HCT116 (cell line): ENCODE results near the gene NECTIN3. TPM values are rescaled to one million over a fixed set of nuclear protein-coding genes. Genes with fewer than 3 reads are reported as not detected.

Experiments
- ATAC-seq: fragments of 200-7000 bp; cut with Tn5 transposase; 2 replicates; pipeline ENCODE4 v1.9.1; 2020; ENCODE audit warnings: mild to moderate bottlenecking, moderate library complexity
- BruUV-seq: library from RNA; stranded (reverse); fragments of 400-500 nt; replicated peaks from 2 replicates; lab custom pipeline; 2021; lab: Mats Ljungman, UMichigan
- CTCF ChIA-PET: fragments of 300-600 bp; sonication (Branson Sonifier 250); formaldehyde crosslinking; loops from one replicate; lab custom pipeline; 2021; ENCODE audit warnings: antibody characterized with exemption; lab: Charles Lee
- POLR2A ChIA-PET: fragments of 300-600, 350-600 bp; sonication (Branson Sonifier 250); formaldehyde crosslinking; loops from one replicate; lab custom pipeline; 2021; ENCODE audit warnings: antibody characterized with exemption; lab: Charles Lee
- RAD21 ChIA-PET, 2 experiments: fragments of 300-600 bp; sonication (Branson Sonifier 250); formaldehyde crosslinking; loops; one replicate each; lab custom pipeline; 2023; ENCODE audit warnings: low total read pairs in 2 of 2; ENCODE audit not compliant: uncharacterized antibody in 2 of 2, unreplicated experiment in 2 of 2, low non-redundant PET in 1 of 2; lab: Charles Lee
- DNase-seq: peaks from one replicate; pipeline ENCODE4 v3.0.0-alpha.2; 2010; ENCODE audit warnings: low read depth, low spot score
- H2AFZ ChIP-seq: fragments of 200-600 bp; shearing (Covaris generic), sonication (generic); 2 replicates; pipeline ENCODE4 v1.6.1; 2017; ENCODE audit warnings: low read depth, mixed run types, mixed read lengths, antibody characterized with exemption, low read length; ENCODE audit not compliant: poor library complexity, severe bottlenecking
- H3K27ac ChIP-seq: 2 replicates; pipeline ENCODE4 v1.5.1; 2012; ENCODE audit warnings: low read depth, low read length
- H3K27me3 ChIP-seq: fragments of 200-600 bp; sonication (generic); 2 replicates; pipeline ENCODE4 v1.6.1; 2016; ENCODE audit warnings: mixed run types, low read length, mixed read lengths; ENCODE audit not compliant: insufficient read depth
- H3K36me3 ChIP-seq, 2 experiments: fragments of 200-500 bp in 1 of 2; fragments of 200-600 bp in 1 of 2; sonication (Bioruptor generic) in 1 of 2; sonication (generic) in 1 of 2; 2 replicates each; pipeline versions ENCODE4 v1.5.1 to v1.6.1; 2014 to 2016; ENCODE audit warnings: low read length in 2 of 2, inconsistent platforms in 1 of 2, mixed read lengths in 1 of 2, mixed run types in 1 of 2; ENCODE audit not compliant: insufficient read depth in 2 of 2, control insufficient read depth in 1 of 2
- H3K4me1 ChIP-seq, 2 experiments: fragments of 200-600 bp in 1 of 2; sonication (generic) in 1 of 2; 2 replicates each; pipeline versions ENCODE4 v1.5.1 to v1.6.1; 2012 to 2017; ENCODE audit warnings: low read length in 2 of 2, inconsistent platforms in 1 of 2, mild to moderate bottlenecking in 1 of 2, mixed read lengths in 1 of 2, mixed run types in 1 of 2, moderate library complexity in 1 of 2; ENCODE audit not compliant: insufficient read depth in 2 of 2, control insufficient read depth in 1 of 2
- H3K4me2 ChIP-seq: fragments of 200-600 bp; sonication (generic); 2 replicates; pipeline ENCODE4 v1.6.1; 2017; ENCODE audit warnings: mixed run types, low read length, mixed read lengths
- H3K4me3 ChIP-seq, 2 experiments: fragments of 200-600 bp in 1 of 2; sonication (generic) in 1 of 2; replicated peaks in 1 of 2; 2 replicates each; pipeline ENCODE4 v1.5.1; 2011 to 2016; ENCODE audit warnings: low read length in 2 of 2, control low read depth in 1 of 2, low read depth in 1 of 2, mild to moderate bottlenecking in 1 of 2, mixed read lengths in 1 of 2, mixed run types in 1 of 2
- H3K79me2 ChIP-seq: fragments of 200-600 bp; sonication (generic); 2 replicates; pipeline ENCODE4 v1.6.1; 2017; ENCODE audit warnings: mild to moderate bottlenecking, mixed run types, low read length, moderate library complexity, mixed read lengths; ENCODE audit not compliant: insufficient read depth
- H3K9ac ChIP-seq: fragments of 200-600 bp; sonication (generic); 2 replicates; pipeline ENCODE4 v1.6.1; 2016; ENCODE audit warnings: low read length, mixed read lengths
- H3K9me2 ChIP-seq: fragments of 200-600 bp; sonication (generic), shearing (Covaris generic); 2 replicates; pipeline ENCODE4 v1.6.1; 2017; ENCODE audit warnings: mixed run types, mild to moderate bottlenecking, moderate library complexity; ENCODE audit not compliant: insufficient read depth
- H3K9me3 ChIP-seq, 2 experiments: fragments of 200-500 bp in 1 of 2; fragments of 200-600 bp in 1 of 2; sonication (Bioruptor generic) in 1 of 2; sonication (generic) in 1 of 2; 2 replicates each; pipeline ENCODE4 v1.6.1; 2014 to 2017; ENCODE audit warnings: low read length in 2 of 2, mixed read lengths in 2 of 2, inconsistent platforms in 1 of 2, low read depth in 1 of 2, mild to moderate bottlenecking in 1 of 2, mixed run types in 1 of 2, moderate library complexity in 1 of 2; ENCODE audit not compliant: control insufficient read depth in 1 of 2, insufficient read depth in 1 of 2
- H4K20me1 ChIP-seq: fragments of 200-600 bp; sonication (generic), shearing (Covaris generic); 2 replicates; pipeline ENCODE4 v1.6.1; 2017; ENCODE audit warnings: mixed run types, mild to moderate bottlenecking, moderate library complexity; ENCODE audit not compliant: insufficient read depth
- ATF3 ChIP-seq: IDR thresholded peaks from 2 replicates; pipeline ENCODE4 v1.6.1; 2012
- FOSL1 ChIP-seq: IDR thresholded peaks from 2 replicates; pipeline ENCODE4 v1.6.1; 2012; ENCODE audit warnings: low read depth
- POLR2A ChIP-seq: IDR thresholded peaks from 2 replicates; pipeline ENCODE4 v1.7.0; 2011; ENCODE audit warnings: borderline replicate concordance; ENCODE audit not compliant: insufficient read depth, insufficient read length; ENCODE audit errors: extremely low read depth
- POLR2AphosphoS5 ChIP-seq: IDR thresholded peaks from 2 replicates; pipeline ENCODE4 v1.6.1; 2011; ENCODE audit warnings: mild to moderate bottlenecking, low read depth, low read length, moderate library complexity
- RAD21 ChIP-seq: IDR thresholded peaks from 2 replicates; pipeline ENCODE4 v1.6.1; 2012; ENCODE audit warnings: low read depth, mild to moderate bottlenecking
- ZBTB33 ChIP-seq: IDR thresholded peaks from 2 replicates; pipeline ENCODE4 v1.6.1; 2011; ENCODE audit warnings: mild to moderate bottlenecking, low read length, moderate library complexity; ENCODE audit not compliant: insufficient replicate concordance; ENCODE audit errors: extremely low read depth
- ZFX ChIP-seq: fragments of 450-650 bp; IDR thresholded peaks from 2 replicates; pipeline ENCODE4 v1.6.1; 2017
- intact Hi-C: fragments of 100-400 bp; cut with micrococcal nuclease; formaldehyde crosslinking; loops from 2 replicates; pipeline ENCODE4 v1.10.0; 2022
- total RNA-seq: library from RNA; stranded (reverse); gene quantifications from one replicate; pipeline ENCODE4 v1.2.1, GENCODE V29; 2021; ENCODE audit not compliant: unreplicated experiment

The NECTIN3 gene
- total RNA-seq, 1 experiment from 2014 or later: 93.6 TPM

- TF ChIP-seq POLR2AphosphoS5: no peak
- TF ChIP-seq, all 23 proteins: peak for 0
- BruUV-seq: no TSS peak
- Histone ChIP-seq H3K36me3 (no peaks in the 10 kb centered on the region), H3K4me2 (no peak overlapping the region), H3K9me2 (no peaks in the 10 kb centered on the region), H3K79me2 (peaks cover 100% of the 10 kb centered on the region), H4K20me1 (peaks cover 15% of the 10 kb centered on the region; the same call in 1 of the 2 replicates), H3K4me1 (peaks cover 0 to 12% of the 10 kb centered on the region in 2 experiments; a peak in 1 of 4 replicates), H3K4me3 (no peak overlapping the region), H3K9me3 (no peaks in the 10 kb centered on the region), H3K27ac (no peak overlapping the region), H3K9ac (no peak overlapping the region), H2AFZ (no peak overlapping the region), H3K27me3 (no peaks in the 10 kb centered on the region)
- ChIA-PET RAD21 (no interaction called here), CTCF (no interaction called here), POLR2A (no interaction called here)
- intact Hi-C loops: no loop called here
- ATAC-seq: no peak
- no peak for DNase-seq
Observed at GRCh38 chr3:111103807-111104206, 32.2 kb downstream of the NECTIN3 start.

- intact Hi-C loops: no loop called here
- Histone ChIP-seq H3K4me3 (no peak overlapping the region), H3K9me3 (no peaks in the 10 kb centered on the region), H3K79me2 (peaks cover 100% of the 10 kb centered on the region), H3K27ac (no peak overlapping the region), H2AFZ (no peak overlapping the region), H3K9ac (no peak overlapping the region), H4K20me1 (peaks cover 15% of the 10 kb centered on the region; the same call in 1 of the 2 replicates), H3K4me2 (no peak overlapping the region), H3K4me1 (peaks cover 0 to 15% of the 10 kb centered on the region in 2 experiments; a peak in 1 of 4 replicates), H3K9me2 (no peaks in the 10 kb centered on the region), H3K27me3 (no peaks in the 10 kb centered on the region), H3K36me3 (no peaks in the 10 kb centered on the region)
- DNase-seq: no peak
- ChIA-PET POLR2A (no interaction called here), RAD21 (no interaction called here), CTCF (no interaction called here)
- ATAC-seq: no peak
- TF ChIP-seq POLR2A: no peak
- TF ChIP-seq FOSL1: no peak
- TF ChIP-seq ZBTB33: no peak
- TF ChIP-seq ATF3: no peak
- no peak for TF ChIP-seq RAD21
- TF ChIP-seq POLR2AphosphoS5: no peak
- no peak for TF ChIP-seq ZFX
- BruUV-seq: no TSS peak
Observed at GRCh38 chr3:111106993-111107661, 35.5 kb downstream of the NECTIN3 start.
